Left lung (tissue), 10 donors: Measurements from ENCODE around the gene CDH22. TPM values are rescaled to one million over a fixed set of nuclear protein-coding genes. Genes with fewer than 3 reads are reported as not detected.

Source experiments
- ATAC-seq: fragments of 200-7000 bp; cut with Tn5 transposase; one replicate; pipeline ENCODE4 v1.9.1; 2020; ENCODE audit warnings: moderate library complexity
- DNase-seq, 4 donors: peaks; one replicate each; pipeline ENCODE4 v3.0.0-alpha.2; 2013 to 2020
- H3K27ac ChIP-seq, 2 donors: fragments of 200-600 bp; sonication (generic) in 1 of 2; one replicate each; pipeline versions ENCODE4 v1.5.0 to v1.8.0; 2020 to 2021
- H3K27me3 ChIP-seq, 2 donors: fragments of 200-600 bp; sonication (generic) in 1 of 2; one replicate each; pipeline versions ENCODE4 v1.5.0 to v1.8.0; 2020 to 2021
- H3K36me3 ChIP-seq, 2 donors: fragments of 200-600 bp; sonication (generic) in 1 of 2; one replicate each; pipeline versions ENCODE4 v1.5.0 to v1.8.0; 2020 to 2021
- H3K4me1 ChIP-seq, 2 donors: fragments of 200-600 bp; one replicate each; pipeline ENCODE4 v1.8.0; 2021
- H3K4me3 ChIP-seq, 2 donors: fragments of 200-600 bp; sonication (generic) in 1 of 2; one replicate each; pipeline versions ENCODE4 v1.5.0 to v1.8.0; 2020 to 2021; ENCODE audit warnings: mild to moderate bottlenecking in 1 of 2
- H3K9me3 ChIP-seq, 2 donors: fragments of 200-600 bp; sonication (generic) in 1 of 2; one replicate each; pipeline versions ENCODE4 v1.5.0 to v1.8.0; 2020 to 2021
- intact Hi-C, 2 donors: fragments of 100-400 bp; cut with DNase I; formaldehyde crosslinking; loops; one replicate each; pipeline versions ENCODE4 v1.11.2 to v1.14.2; 2022
- polyA plus RNA-seq, 6 donors: library from polyadenylated mRNA; unstranded; fragments of 120-200 nt; gene quantifications; one replicate each; pipeline ENCODE4 v1.2.1, GENCODE V29; 2013; ENCODE audit not compliant: insufficient read length in 6 of 6
- total RNA-seq, 2 donors: library from RNA; stranded (reverse); fragmentation: NEBNext Ultra II Directional; extraction: Animal tissue kit (Norgen Biotek cat#: 25700); gene quantifications; one replicate each; pipeline ENCODE4 v1.2.1, GENCODE V29; 2021
- TF ChIP-seq, protein P1 (sequence below), 2 donors: fragments of 200-600 bp; sonication (generic) in 1 of 2; IDR thresholded peaks; one replicate each; pipeline versions ENCODE4 v1.5.0 to v1.8.0; 2021; ENCODE audit warnings: antibody characterized with exemption in 2 of 2
- donor health status: DM: no; HTN: yes; CAD: no.
- donor health status: DM: no; HTN: no; CAD: no.

The CDH22 gene
- total and polyA plus RNA-seq, 8 donors: 0.06 to 0.26 (median 0.08) TPM; not detected in 2

DNA sequence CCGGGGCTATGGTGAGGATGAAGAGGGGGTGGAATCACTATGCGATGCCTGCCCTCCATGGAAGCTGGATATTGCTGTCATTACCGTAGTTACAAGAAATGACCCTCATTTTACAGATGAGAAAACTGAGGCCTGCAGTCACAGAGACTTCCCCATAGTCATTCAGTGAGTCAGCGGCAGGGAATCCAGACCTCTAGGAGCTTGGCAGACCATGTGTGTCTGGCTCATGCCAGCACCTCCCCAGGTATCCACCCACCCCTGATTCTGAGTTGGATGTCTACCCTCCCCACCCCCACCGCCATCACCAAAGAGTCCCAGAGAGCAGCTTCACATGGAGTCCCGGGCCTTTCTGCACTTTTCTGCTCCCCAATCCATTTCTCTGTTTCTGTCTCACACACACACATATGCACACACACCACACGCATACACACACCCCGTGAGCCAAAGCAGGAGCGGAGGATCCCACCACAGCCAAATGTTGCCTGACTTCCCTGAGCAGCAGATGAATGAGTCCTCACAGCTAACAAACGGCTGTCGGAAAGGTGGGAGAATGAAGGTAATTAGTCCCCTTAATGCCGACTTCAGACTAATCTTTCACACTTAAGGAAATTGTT is 24.8 kb downstream of the CDH22 start:
- Histone ChIP-seq H3K36me3 (no peaks in the 10 kb centered on the region), H3K27ac (no peak overlapping the region), H3K4me3 (no peak overlapping the region), H3K4me1 (no peaks in the 10 kb centered on the region), H3K9me3 (no peaks in the 10 kb centered on the region), H3K27me3 (peaks cover 7 to 100% of the 10 kb centered on the region in 2 donors)
- no peak for DNase-seq
- intact Hi-C loops: no loop called here
- TF ChIP-seq, protein P1, sequence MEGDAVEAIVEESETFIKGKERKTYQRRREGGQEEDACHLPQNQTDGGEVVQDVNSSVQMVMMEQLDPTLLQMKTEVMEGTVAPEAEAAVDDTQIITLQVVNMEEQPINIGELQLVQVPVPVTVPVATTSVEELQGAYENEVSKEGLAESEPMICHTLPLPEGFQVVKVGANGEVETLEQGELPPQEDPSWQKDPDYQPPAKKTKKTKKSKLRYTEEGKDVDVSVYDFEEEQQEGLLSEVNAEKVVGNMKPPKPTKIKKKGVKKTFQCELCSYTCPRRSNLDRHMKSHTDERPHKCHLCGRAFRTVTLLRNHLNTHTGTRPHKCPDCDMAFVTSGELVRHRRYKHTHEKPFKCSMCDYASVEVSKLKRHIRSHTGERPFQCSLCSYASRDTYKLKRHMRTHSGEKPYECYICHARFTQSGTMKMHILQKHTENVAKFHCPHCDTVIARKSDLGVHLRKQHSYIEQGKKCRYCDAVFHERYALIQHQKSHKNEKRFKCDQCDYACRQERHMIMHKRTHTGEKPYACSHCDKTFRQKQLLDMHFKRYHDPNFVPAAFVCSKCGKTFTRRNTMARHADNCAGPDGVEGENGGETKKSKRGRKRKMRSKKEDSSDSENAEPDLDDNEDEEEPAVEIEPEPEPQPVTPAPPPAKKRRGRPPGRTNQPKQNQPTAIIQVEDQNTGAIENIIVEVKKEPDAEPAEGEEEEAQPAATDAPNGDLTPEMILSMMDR (IDR thresholded peaks at IDR 0.05): no peak
- no peak for ATAC-seq

DNA sequence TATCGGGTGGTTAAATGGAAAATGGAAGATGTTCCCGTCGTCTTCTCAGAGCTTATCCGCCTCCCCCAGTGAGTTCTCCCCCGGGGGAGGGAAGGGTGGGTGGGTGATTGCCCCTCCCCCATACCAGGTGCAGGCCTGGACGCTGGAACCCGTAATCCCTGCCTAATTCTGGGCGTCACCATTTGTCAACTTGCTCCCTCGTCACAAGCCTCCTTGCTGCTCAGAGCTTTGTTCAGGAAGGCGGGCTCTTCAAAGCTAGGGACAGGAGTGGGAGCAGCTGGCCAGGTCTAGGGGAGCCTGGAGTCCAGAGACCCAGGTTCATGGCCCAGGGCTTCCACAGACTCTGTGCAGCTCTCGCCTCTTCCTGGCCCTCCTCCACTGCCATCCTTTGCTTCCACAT is 25.6 kb downstream of the CDH22 start:
- ATAC-seq (no peak), DNase-seq (no peak)
- TF ChIP-seq, protein P1 (IDR thresholded peaks at IDR 0.05): no peak
- Histone ChIP-seq H3K4me3 (no peak overlapping the region), H3K9me3 (no peaks in the 10 kb centered on the region), H3K27me3 (peaks cover 7 to 100% of the 10 kb centered on the region in 2 donors), H3K27ac (no peak overlapping the region), H3K36me3 (no peaks in the 10 kb centered on the region), H3K4me1 (no peaks in the 10 kb centered on the region)
- intact Hi-C loops: no loop called here

DNA sequence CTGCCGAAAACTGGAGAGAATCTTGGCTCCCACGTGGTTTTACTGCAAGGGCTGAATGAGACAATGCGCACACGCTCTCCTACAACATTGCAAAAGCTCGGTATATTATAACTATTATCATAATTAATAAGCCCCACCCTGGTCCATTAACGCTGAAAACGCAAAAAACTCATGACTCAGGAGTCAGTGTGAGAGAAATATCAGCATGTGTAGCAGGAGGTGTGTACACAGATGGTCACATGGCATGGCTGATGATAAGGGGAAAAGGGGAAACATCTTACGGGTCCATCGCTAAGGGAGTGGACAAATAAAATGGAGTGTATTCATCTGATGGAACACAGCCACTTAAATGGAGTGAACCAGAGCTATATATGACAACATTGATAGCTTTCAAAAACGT is 29.2 kb downstream of the CDH22 start:
- peaks cover 7 to 100% of the 10 kb centered on the region in 2 donors for H3K27me3 ChIP-seq
- no peaks in the 10 kb centered on the region for H3K9me3 ChIP-seq
- ATAC-seq: no peak

DNA sequence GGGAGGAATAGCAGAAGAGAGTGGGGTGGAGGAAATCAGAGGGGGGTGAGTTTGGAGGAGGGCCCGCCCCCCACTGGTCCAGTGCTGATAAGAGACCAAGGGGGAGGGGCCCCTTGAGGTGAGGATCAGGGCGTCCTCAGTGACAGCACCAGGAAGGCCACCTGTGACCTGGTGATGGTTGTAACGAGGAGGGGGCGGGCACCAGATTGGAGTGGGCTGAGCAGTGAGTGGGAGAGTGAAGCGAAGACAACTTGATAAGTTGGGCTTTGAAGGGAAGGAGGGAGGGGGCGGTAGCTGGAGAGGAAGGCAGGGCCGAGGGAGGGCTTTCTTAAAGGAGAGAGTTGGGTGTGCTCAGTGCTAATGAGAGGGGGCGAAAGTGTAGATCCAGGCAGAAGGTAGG is 30.7 kb downstream of the CDH22 start:
- Histone ChIP-seq H3K27me3 (peaks cover 5 to 95% of the 10 kb centered on the region in 2 donors), H3K27ac (no peak overlapping the region), H3K9me3 (peaks cover 0 to 6% of the 10 kb centered on the region in 2 donors), H3K36me3 (no peaks in the 10 kb centered on the region), H3K4me1 (no peaks in the 10 kb centered on the region), H3K4me3 (no peak overlapping the region)
- ATAC-seq (no peak), DNase-seq (no peak)
- intact Hi-C loops: no loop called here
- TF ChIP-seq, protein P1 (IDR thresholded peaks at IDR 0.05): no peak

More for the DNA sequence above, 29.2 kb downstream of the CDH22 start:
- Histone ChIP-seq H3K27ac (no peak overlapping the region), H3K4me1 (no peaks in the 10 kb centered on the region), H3K36me3 (no peaks in the 10 kb centered on the region), H3K4me3 (no peak overlapping the region)
- intact Hi-C loops: no loop called here
- no peak for DNase-seq
- TF ChIP-seq, protein P1 (IDR thresholded peaks at IDR 0.05): no peak

DNA sequence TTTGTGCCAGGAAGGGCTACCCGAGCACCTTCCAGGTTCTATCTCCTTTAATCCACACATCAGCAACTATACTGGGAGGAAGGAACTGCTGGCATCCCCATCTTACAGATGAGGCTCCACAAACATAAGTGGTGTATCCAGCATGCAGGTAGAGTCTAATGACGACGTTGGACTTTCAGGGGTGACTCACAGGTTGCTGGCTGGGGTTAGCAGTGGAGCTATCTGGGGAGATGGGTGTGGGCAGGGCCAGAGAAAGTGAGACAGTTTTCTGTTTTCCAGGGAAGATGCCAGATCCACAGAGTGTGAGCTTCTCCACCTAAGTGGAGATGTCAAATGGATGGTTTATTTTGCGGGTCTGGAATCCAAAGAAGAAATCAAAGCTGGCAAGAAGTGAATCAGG is 31.8 kb downstream of the CDH22 start:
- Histone ChIP-seq H3K27ac (no peak overlapping the region), H3K36me3 (no peaks in the 10 kb centered on the region), H3K9me3 (peaks cover 0 to 6% of the 10 kb centered on the region in 2 donors), H3K4me1 (no peaks in the 10 kb centered on the region), H3K4me3 (no peak overlapping the region), H3K27me3 (peaks cover 0 to 90% of the 10 kb centered on the region in 2 donors)
- TF ChIP-seq, protein P1 (IDR thresholded peaks at IDR 0.05): no peak
- intact Hi-C loops: no loop called here
- ATAC-seq (no peak), DNase-seq (no peak)
